Mucosa of stomach (tissue), 1 donor: ENCODE results near the gene ARHGDIB.

Experiments used
- H3K27me3 ChIP-seq: one replicate; pipeline ENCODE4 v1.7.0; 2013; ENCODE audit warnings: mild to moderate bottlenecking, low read length; ENCODE audit not compliant: control insufficient read depth, insufficient read depth
- H3K36me3 ChIP-seq: one replicate; pipeline ENCODE4 v1.7.0; 2013; ENCODE audit warnings: low read length; ENCODE audit not compliant: control insufficient read depth, insufficient read depth
- H3K4me1 ChIP-seq: one replicate; pipeline ENCODE4 v1.7.0; 2013; ENCODE audit warnings: mild to moderate bottlenecking, low read length; ENCODE audit not compliant: control insufficient read depth, insufficient read depth
- H3K4me3 ChIP-seq: one replicate; pipeline ENCODE4 v1.7.0; 2013; ENCODE audit warnings: low read length
- H3K9ac ChIP-seq: one replicate; pipeline ENCODE4 v1.7.0; 2013; ENCODE audit warnings: mild to moderate bottlenecking, low read length, moderate library complexity
- H3K9me3 ChIP-seq: one replicate; pipeline ENCODE4 v1.7.0; 2013; ENCODE audit warnings: mild to moderate bottlenecking, low read length, moderate library complexity; ENCODE audit not compliant: control insufficient read depth
- donor health status: Pancreatic carcinoma.

Gene ARHGDIB

GRCh38 chr12:14919455-14919854, 41.9 kb downstream of the ARHGDIB start:
- Histone ChIP-seq H3K9me3 (no peaks in the 10 kb centered on the region), H3K36me3 (no peaks in the 10 kb centered on the region), H3K27me3 (no peaks in the 10 kb centered on the region), H3K4me1 (no peaks in the 10 kb centered on the region), H3K4me3 (no peak overlapping the region), H3K9ac (no peak overlapping the region)

GRCh38 chr12:14915736-14916135, 45.7 kb downstream of the ARHGDIB start:
- H3K4me3 ChIP-seq: no peak overlapping the region
- no peaks in the 10 kb centered on the region for H3K27me3 ChIP-seq
- H3K36me3 ChIP-seq: no peaks in the 10 kb centered on the region

GRCh38 chr12:14913381-14913781, 48.0 kb downstream of the ARHGDIB start:
- Histone ChIP-seq H3K27me3 (no peaks in the 10 kb centered on the region), H3K4me1 (peaks cover 8% of the 10 kb centered on the region), H3K4me3 (no peak overlapping the region), H3K9me3 (no peaks in the 10 kb centered on the region), H3K9ac (no peak overlapping the region), H3K36me3 (no peaks in the 10 kb centered on the region)

More at GRCh38 chr12:14915736-14916135, 45.7 kb downstream of the ARHGDIB start:
- no peak overlapping the region for H3K9ac ChIP-seq
- no peaks in the 10 kb centered on the region for H3K9me3 ChIP-seq
- H3K4me1 ChIP-seq: peaks cover 8% of the 10 kb centered on the region

GRCh38 chr12:14911131-14911530, 50.3 kb downstream of the ARHGDIB start:
- no peaks in the 10 kb centered on the region for H3K36me3 ChIP-seq
- H3K4me3 ChIP-seq: no peak overlapping the region
- no peaks in the 10 kb centered on the region for H3K27me3 ChIP-seq
- no peaks in the 10 kb centered on the region for H3K9me3 ChIP-seq
- peaks cover 8% of the 10 kb centered on the region for H3K4me1 ChIP-seq
- H3K9ac ChIP-seq: no peak overlapping the region

- Histone ChIP-seq H3K4me3 (no peak overlapping the region), H3K9me3 (no peaks in the 10 kb centered on the region), H3K4me1 (peaks cover 10% of the 10 kb centered on the region), H3K9ac (no peak overlapping the region), H3K36me3 (no peaks in the 10 kb centered on the region), H3K27me3 (no peaks in the 10 kb centered on the region)
Measured at GRCh38 chr12:14910090-14910915, 51.1 kb downstream of the ARHGDIB start.

- no peak overlapping the region for H3K4me3 ChIP-seq
Measured at GRCh38 chr12:14907953-14908352, 53.4 kb downstream of the ARHGDIB start.

GRCh38 chr12:14906114-14906513, 55.3 kb downstream of the ARHGDIB start:
- Histone ChIP-seq H3K9me3 (no peaks in the 10 kb centered on the region), H3K27me3 (no peaks in the 10 kb centered on the region), H3K36me3 (no peaks in the 10 kb centered on the region), H3K4me1 (peaks cover 8% of the 10 kb centered on the region), H3K4me3 (no peak overlapping the region), H3K9ac (no peak overlapping the region)

More at GRCh38 chr12:14907953-14908352, 53.4 kb downstream of the ARHGDIB start:
- Histone ChIP-seq H3K9me3 (no peaks in the 10 kb centered on the region), H3K27me3 (no peaks in the 10 kb centered on the region), H3K36me3 (no peaks in the 10 kb centered on the region), H3K4me1 (peaks cover 9% of the 10 kb centered on the region), H3K9ac (no peak overlapping the region)

- H3K27me3 ChIP-seq: no peaks in the 10 kb centered on the region
- no peak overlapping the region for H3K4me3 ChIP-seq
- no peaks in the 10 kb centered on the region for H3K9me3 ChIP-seq
- H3K36me3 ChIP-seq: no peaks in the 10 kb centered on the region
- no peak overlapping the region for H3K9ac ChIP-seq
- peaks cover 8% of the 10 kb centered on the region for H3K4me1 ChIP-seq
Measured at GRCh38 chr12:14905269-14906004, 56.0 kb downstream of the ARHGDIB start.

GRCh38 chr12:14904854-14905253, 56.5 kb downstream of the ARHGDIB start:
- peaks cover 8% of the 10 kb centered on the region for H3K4me1 ChIP-seq
- no peaks in the 10 kb centered on the region for H3K36me3 ChIP-seq
- no peak overlapping the region for H3K9ac ChIP-seq
- no peaks in the 10 kb centered on the region for H3K27me3 ChIP-seq
- no peak overlapping the region for H3K4me3 ChIP-seq
- no peaks in the 10 kb centered on the region for H3K9me3 ChIP-seq

- no peaks in the 10 kb centered on the region for H3K27me3 ChIP-seq
- H3K9me3 ChIP-seq: no peaks in the 10 kb centered on the region
- H3K9ac ChIP-seq: no peak overlapping the region
- H3K36me3 ChIP-seq: no peaks in the 10 kb centered on the region
- H3K4me1 ChIP-seq: peaks cover 8% of the 10 kb centered on the region
- no peak overlapping the region for H3K4me3 ChIP-seq
Measured at GRCh38 chr12:14903386-14904098, 57.9 kb downstream of the ARHGDIB start.

GRCh38 chr12:14902465-14902864, 58.9 kb downstream of the ARHGDIB start:
- H3K9ac ChIP-seq: no peak overlapping the region

GRCh38 chr12:14901228-14901562, 60.2 kb downstream of the ARHGDIB start:
- Histone ChIP-seq H3K9ac (no peak overlapping the region), H3K4me3 (no peak overlapping the region), H3K27me3 (no peaks in the 10 kb centered on the region), H3K9me3 (no peaks in the 10 kb centered on the region), H3K36me3 (no peaks in the 10 kb centered on the region), H3K4me1 (peaks cover 8% of the 10 kb centered on the region)

More at GRCh38 chr12:14902465-14902864, 58.9 kb downstream of the ARHGDIB start:
- Histone ChIP-seq H3K27me3 (no peaks in the 10 kb centered on the region), H3K36me3 (no peaks in the 10 kb centered on the region), H3K4me3 (no peak overlapping the region), H3K9me3 (no peaks in the 10 kb centered on the region), H3K4me1 (peaks cover 8% of the 10 kb centered on the region)
